ENCODE measurements around the gene KIF20A. TPM values are rescaled to one million over a fixed set of nuclear protein-coding genes. Genes with fewer than 3 reads are reported as not detected.

Gene KIF20A
- total RNA-seq, 1 donor from 2014 or later: 61.0 TPM

- no peak for DNase-seq (ENCODE audit: extremely low spot score, unreplicated experiment)
- no peak overlapping the region for H3K4me3 Mint-ChIP-seq
- H3K27me3 Mint-ChIP-seq: peaks cover 3% of the 10 kb centered on the region
- H3K9me3 Mint-ChIP-seq: no peaks in the 10 kb centered on the region
- H3K36me3 Mint-ChIP-seq: no peaks in the 10 kb centered on the region
- H3K4me1 Mint-ChIP-seq (ENCODE audit: unreplicated experiment): peaks cover 6% of the 10 kb centered on the region
- H3K27ac Mint-ChIP-seq: no peak overlapping the region
- no peak for TF ChIP-seq CTCF (conservative IDR thresholded peaks at IDR 0.05)
Measured at GRCh38 chr5:138230261-138230660, 51.3 kb downstream of the KIF20A start.

- H3K27ac Mint-ChIP-seq: no peak overlapping the region
- peaks cover 6% of the 10 kb centered on the region for H3K4me1 Mint-ChIP-seq (ENCODE audit: unreplicated experiment)
- no peak for TF ChIP-seq CTCF (conservative IDR thresholded peaks at IDR 0.05)
- no peak overlapping the region for H3K4me3 Mint-ChIP-seq
- no peaks in the 10 kb centered on the region for H3K9me3 Mint-ChIP-seq
- H3K27me3 Mint-ChIP-seq: peaks cover 3% of the 10 kb centered on the region
- no peaks in the 10 kb centered on the region for H3K36me3 Mint-ChIP-seq
- DNase-seq (ENCODE audit: extremely low spot score, unreplicated experiment): no peak
Measured at GRCh38 chr5:138230981-138231589, 52.2 kb downstream of the KIF20A start.

GRCh38 chr5:138233280-138233679 is 54.4 kb downstream of the KIF20A start:
- no peak overlapping the region for H3K4me3 Mint-ChIP-seq
- H3K27me3 Mint-ChIP-seq: peaks cover 3% of the 10 kb centered on the region
- peaks cover 6% of the 10 kb centered on the region for H3K4me1 Mint-ChIP-seq (ENCODE audit: unreplicated experiment)

GRCh38 chr5:138234651-138235050 is 55.7 kb downstream of the KIF20A start:
- TF ChIP-seq CTCF (conservative IDR thresholded peaks at IDR 0.05): no peak
- no peaks in the 10 kb centered on the region for H3K9me3 Mint-ChIP-seq
- no peak overlapping the region for H3K4me3 Mint-ChIP-seq
- DNase-seq (ENCODE audit: extremely low spot score, unreplicated experiment): no peak
- H3K27ac Mint-ChIP-seq: no peak overlapping the region
- H3K4me1 Mint-ChIP-seq (ENCODE audit: unreplicated experiment): peaks cover 6% of the 10 kb centered on the region
- peaks cover 12% of the 10 kb centered on the region for H3K27me3 Mint-ChIP-seq
- no peaks in the 10 kb centered on the region for H3K36me3 Mint-ChIP-seq

More at GRCh38 chr5:138233280-138233679, 54.4 kb downstream of the KIF20A start:
- H3K27ac Mint-ChIP-seq: no peak overlapping the region
- H3K36me3 Mint-ChIP-seq: no peaks in the 10 kb centered on the region
- no peaks in the 10 kb centered on the region for H3K9me3 Mint-ChIP-seq
- no peak for TF ChIP-seq CTCF (conservative IDR thresholded peaks at IDR 0.05)
- no peak for DNase-seq (ENCODE audit: extremely low spot score, unreplicated experiment)

Other genes starting within 250 kb of the KIF20A start
- gene FAM13B, start 146.0 kb upstream of the KIF20A start, total RNA-seq (ENCODE audit: low replicate concordance): 39.6 and 40.3 TPM in 2 replicates
- gene WNT8A, start 95.1 kb upstream of the KIF20A start, total RNA-seq (ENCODE audit: low replicate concordance): not detected in 2 replicates
- 4.3 and 7.8 TPM in 2 replicates for gene NME5, start 39.7 kb upstream of the KIF20A start, total RNA-seq (ENCODE audit: low replicate concordance)
- 77.8 and 138 TPM in 2 replicates for gene BRD8, start 482 bp upstream of the KIF20A start, total RNA-seq (ENCODE audit: low replicate concordance)
- 40.2 and 41.6 TPM in 2 replicates for gene CDC23, start 34.2 kb downstream of the KIF20A start, total RNA-seq (ENCODE audit: low replicate concordance)
- gene GFRA3, start 95.5 kb downstream of the KIF20A start, total RNA-seq (ENCODE audit: low replicate concordance): 1.8 TPM in 2 replicates
- gene CDC25C, start 152.7 kb downstream of the KIF20A start, total RNA-seq (ENCODE audit: low replicate concordance): 4.1 and 17.2 TPM in 2 replicates
- gene FAM53C, start 159.2 kb downstream of the KIF20A start, total RNA-seq (ENCODE audit: low replicate concordance): 48.2 and 56.4 TPM in 2 replicates
- 88.8 and 97.7 TPM in 2 replicates for gene KDM3B, start 173.6 kb downstream of the KIF20A start, total RNA-seq (ENCODE audit: low replicate concordance)